Tongue (tissue), 2 donors: Measurements from ENCODE around the gene SLC24A4. TPM values are rescaled to one million over a fixed set of nuclear protein-coding genes. Genes with fewer than 3 reads are reported as not detected.

ENCODE experiments used
- DNase-seq: peaks from one replicate; pipeline ENCODE4 v3.0.0-alpha.2; 2015
- total RNA-seq: library from RNA; depleted of rRNA; stranded (reverse); fragments of >200 nt; gene quantifications from one replicate; pipeline ENCODE4 v1.2.3, GENCODE V29; 2014

Gene SLC24A4
- total RNA-seq, 1 donor from 2014 or later, result 1.0 TPM

DNA sequence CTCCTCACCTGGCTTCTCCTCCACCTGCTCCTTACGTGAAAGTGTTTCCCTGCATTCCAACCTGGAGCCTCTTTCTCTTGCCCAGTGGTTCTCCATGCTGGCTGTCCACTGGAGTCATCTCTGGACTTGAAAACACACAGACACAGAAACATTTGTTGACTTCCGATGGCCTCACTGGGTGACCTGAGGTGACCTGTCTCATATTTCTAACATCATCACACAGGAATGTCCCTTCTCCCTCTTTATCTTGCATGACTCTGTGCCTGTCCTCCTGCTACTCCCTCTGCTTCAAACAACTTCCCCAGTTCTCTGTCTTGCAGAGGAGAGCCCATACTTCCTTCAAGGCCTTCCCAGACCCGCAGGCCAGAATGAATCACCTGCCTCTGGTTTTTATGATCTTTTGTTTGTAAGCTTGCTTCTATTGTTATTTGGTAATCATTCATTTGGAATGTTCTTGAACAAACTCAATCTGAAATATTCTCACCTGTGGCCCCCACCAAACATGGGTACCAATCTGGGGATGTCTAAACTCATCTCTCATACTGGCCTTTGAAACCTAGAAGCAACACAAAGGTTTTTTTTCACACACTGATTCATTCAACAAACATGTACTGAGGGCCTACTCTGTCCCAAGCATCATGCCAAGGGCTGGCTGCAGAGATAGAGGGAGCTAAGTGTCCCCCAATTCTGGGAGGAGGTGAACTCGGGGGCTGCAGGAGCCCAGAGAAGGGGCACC is 181.0 kb downstream of the SLC24A4 start:
- no peak for DNase-seq

DNA sequence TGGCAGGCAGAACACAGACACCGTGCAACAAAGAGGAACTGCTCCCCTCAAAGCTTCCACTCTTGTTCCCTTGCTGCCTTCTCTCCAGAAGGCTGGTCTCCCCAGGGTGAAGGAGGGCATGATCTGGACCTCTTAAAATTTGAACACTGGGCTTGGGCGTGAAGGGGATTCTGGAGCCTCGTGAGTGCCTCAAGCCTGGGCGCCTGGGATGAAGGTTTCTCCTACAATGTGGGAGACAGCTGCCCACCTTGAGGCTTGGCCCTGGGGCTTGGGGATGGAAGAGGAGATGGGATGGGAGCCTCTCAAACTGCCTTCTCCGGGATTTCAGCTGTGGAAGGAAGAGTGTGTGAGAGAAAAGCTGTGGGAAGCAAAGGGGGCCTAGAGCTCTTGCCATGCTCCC is 182.9 kb downstream of the SLC24A4 start:
- DNase-seq, result no peak

DNA sequence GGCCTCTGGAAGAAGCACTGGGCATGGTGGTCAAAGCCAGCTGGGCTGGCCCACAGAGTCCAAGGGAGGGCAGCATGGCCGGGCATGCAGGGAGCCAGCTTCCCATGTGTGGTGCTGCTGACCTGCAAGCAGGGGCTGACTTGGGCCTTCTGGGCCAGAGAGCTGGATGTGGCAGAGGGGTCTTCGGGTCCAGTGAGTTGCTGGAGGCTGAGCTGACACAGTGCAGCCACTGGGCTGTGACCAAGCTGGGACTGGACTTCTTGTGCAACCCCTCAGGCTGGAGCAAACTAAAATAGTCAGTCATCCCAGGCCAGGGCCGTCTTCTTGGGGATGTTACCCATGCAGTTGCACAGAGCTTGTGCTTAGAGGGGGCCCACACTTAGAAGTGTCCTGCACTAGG is 183.3 kb downstream of the SLC24A4 start:
- no peak for DNase-seq

DNA sequence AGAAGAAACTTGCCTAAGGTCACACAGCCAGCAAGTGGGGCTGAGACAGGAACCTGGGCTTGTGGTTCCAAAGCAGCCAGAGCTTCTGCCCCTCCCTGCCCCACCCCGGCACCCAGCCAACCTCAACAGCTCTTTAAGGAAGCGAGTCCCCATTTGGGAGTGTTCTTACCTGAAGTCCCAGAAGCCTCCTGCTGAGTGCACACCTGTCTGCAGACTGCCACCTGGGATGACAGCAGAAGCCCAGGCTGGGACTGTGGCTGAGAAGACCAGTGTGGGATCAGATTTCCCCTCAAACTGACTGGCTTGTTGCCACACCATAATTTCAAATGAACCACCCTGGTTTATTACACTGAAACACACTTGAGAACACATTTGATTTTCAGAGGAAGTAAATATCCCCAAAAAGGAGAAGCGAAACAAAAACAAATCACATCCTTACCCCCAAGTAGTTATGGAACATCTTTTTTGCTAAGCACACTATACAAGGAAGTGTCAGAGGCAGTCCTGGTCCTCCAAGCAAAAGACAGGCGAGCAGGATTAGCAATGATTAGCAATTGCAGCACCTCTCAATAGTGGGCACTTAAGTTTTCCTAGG is 184.3 kb downstream of the SLC24A4 start:
- no peak for DNase-seq

DNA sequence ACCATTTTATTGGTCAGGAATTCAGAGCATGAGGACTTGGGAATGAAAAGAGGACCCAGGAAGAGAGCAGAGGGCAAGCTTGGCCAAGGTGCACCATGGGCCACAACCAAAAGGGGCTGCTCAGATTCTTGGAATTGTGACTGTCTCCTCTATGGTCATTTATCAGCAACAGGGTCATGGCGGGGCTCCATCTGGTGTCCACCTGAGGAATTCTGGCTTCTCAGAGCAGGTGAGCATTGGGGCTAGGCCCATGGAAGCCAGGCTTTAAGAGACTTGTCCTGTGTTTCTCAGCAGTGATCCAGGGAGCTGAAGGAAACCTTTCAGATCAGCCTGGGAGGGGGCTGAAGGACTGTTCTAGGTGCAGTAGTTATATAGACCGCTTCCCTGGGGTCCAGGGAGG is 188.0 kb downstream of the SLC24A4 start:
- DNase-seq, result no peak

DNA sequence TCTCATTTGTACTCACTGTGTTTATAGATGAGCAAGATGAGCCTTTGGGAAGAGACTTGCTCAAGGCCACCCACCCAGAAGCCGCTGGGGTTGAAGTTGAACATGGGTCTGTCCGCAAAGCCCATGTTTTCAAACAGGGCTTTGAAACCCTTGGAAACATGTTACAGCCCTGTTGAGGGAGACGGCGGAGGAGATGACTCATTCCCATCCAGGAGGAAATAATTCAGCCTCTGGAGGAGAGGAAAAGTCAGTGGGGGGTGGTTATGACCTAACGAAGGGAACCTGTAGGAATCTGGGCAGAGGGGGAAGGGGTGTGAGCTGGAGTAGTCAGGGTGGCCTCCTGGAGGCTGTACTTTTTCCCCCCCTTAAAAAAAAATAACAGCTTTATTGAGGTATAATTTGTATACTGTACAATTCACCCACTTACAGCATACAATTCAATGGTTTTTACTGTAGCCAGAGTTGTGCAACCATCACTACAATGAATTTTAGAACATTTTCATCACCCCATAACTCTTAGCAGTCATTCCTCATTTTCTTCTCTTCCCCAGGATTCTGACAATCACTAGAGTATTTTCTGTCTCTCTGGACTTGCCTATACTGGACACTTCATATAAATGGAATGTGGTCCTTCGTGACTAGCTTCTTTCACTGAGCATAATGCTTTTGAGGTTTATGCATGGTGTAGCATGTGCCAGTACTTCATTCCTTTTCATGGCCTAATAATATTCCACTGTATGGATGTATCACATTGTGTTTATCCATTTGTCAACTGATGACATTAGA is 188.7 kb downstream of the SLC24A4 start:
- DNase-seq, result no peak

DNA sequence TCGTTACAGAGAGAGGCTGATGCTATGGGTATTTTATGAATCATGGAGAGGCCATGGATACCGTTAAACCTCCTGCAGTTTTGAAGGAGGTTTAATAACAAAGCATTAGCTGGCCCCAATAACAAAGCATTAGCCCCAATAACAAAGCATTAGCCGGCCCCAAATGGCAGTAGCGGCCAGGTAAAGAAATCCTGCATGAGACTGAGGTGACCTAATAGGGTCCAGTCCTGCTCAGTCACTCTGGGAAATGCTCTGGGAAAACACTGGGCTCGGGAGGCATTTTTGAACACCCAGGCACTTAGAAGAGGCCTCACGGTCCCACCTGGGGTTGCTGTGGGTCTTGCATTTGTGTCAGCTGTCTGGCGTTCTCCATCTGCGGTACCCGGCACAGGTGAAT is 189.8 kb downstream of the SLC24A4 start:
- no peak for DNase-seq

DNA sequence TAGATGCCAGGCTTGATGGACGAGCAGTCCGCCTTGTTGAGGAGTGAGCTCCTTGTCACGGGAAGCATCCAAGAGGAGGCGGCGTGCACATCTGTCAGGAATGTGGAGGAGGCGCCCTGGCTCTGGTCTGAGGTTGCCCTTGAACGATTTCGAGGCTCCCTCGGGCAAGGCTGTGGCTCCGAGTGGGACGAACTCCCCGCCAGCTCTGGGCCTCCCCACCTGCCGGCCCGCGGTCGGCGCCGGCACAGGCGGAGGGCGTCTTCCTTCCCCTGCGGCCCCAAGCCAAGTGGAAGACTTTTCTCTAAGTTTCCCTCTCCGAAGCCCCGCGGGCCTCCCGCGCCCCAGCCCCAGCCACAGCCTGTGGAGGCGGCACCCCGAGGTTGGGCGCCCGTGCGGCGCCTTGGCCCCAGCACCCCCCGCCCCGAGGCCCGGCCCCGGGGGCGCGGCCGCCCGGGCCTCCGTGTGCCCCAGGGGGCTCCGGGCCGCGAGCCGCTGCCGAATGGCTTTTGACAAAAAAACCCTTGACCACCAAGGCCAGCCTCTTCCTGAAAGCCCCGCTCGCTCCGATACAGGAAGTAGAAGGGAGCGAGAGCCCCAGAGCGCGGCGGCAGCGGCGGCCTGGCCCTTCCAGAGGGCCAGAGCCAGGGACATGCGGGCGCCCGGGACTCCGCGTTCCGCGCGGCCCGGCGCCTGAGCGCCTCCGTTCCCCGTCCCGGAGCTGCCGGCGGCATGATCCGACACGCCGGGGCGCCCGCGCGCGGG is 190.4 kb downstream of the SLC24A4 start, which contains the start of gene RIN3:
Gene RIN3, plus strand, starts transcription at position 578 of the 762 bp plus-strand sequence. Its CDS starts 152 bp downstream, at position 730.
- DNase-seq, result peak; percentile 71

DNA sequence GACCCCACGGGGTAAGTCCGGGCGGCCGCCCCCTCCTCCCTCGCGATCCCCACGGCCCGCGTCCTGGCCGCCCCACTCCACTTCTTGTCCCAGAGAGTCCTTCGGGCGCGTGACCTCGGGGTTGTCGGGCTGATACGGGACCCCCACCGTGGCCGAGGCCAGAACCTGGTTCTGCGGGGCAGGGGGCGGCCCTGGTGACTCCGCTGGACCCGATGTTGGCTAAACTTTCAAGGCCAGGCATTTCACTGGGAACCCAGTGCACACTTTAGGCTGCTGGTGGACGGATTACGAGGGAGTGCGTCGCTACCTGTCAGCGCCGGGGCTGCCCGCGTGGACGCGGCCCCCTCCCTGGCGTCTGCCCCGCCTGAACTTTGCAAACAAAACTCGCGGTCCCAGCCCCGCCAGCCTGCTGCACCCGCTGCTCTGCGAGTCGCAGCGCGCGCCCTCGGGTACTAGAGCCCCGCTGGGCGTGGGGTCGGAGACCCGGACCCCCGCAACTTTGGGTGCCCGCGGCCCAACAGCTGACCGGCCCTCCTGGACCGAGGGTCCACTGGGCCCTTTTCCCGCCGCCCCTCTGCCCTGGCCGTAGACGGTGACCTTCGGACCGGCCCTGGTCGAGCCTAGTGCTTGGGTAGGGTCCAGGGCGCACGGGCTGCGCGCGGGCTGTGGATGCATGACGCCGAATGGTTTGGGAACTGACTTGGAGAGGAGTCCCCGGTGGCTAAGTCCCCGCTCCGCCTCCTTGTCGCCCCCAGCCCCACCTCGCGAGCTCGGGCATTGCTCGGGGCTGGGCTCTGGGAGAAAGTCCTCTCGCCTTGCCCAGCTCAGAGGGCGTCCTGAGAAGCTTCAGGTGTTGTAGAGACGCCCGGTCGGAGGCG is 191.2 kb downstream of the SLC24A4 start:
- DNase-seq, result peak; percentile 32

DNA sequence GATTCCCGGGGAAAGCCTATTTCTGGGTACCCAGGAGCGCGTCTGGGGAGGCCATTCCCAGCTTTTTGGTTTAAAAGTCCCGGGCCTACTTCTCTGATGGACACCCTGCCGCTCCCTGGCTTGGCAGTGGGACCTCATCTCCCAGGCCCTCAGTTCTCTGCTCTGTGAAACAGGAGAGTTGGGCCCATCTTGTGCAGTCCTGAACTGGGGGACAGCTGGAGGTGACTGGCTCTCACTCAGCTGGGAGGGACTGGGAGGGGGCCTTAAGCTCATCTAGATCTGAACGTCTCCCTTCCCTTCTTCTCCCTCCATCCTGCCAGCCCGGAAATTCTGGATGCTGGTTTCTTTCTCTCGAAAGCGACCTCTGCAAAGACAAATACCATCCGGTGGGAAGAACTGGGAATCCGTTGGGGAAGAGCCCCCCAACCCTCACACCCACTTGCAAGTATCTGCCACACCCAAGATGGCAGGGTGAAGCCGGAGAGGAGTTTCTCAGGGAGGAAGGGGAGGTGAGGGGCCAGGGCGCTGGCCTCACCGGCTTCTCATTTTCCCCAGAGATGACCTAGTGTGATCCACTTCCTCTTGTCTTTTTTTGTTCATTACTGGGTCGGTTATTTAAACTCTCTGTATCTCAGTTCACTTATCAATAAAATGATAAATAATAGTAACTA is 192.0 kb downstream of the SLC24A4 start:
- no peak for DNase-seq

DNA sequence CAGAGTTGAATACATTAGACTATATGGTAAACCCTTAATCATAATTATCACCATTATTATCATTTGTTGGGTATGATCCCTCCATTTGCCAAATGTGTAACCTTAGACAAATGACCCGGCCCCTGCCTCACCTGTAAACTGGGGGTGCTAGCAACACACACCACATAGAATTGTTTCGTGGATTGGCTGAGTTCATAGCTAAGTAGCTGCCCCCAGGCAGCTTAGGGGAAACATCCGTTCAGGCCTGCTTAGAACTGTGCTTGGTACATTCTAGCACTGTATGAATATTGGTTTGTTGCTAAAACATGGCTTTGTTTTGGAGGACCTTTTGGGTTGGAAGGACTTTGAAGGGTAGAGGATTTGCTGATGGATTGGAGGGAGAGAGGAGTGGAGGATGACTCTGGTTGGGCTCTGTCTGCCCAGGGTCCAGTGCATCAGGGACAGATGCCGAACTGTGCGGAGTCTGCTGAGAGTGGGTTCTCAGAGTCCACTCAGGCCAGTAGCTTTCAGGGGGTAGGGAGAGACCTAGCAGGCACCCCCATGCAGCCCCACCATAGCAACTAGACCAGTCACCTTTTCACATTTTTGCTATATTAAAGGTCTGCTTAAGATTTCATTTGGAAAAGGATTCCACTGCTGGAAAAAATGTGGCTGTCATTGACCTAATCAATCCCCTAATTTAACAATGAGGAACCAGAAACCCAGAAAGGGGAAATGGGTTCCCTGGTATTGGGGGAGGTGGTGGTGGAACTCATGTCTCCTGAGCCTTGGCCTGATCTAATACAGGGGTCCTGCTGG is 192.8 kb downstream of the SLC24A4 start:
- DNase-seq, result no peak

DNA sequence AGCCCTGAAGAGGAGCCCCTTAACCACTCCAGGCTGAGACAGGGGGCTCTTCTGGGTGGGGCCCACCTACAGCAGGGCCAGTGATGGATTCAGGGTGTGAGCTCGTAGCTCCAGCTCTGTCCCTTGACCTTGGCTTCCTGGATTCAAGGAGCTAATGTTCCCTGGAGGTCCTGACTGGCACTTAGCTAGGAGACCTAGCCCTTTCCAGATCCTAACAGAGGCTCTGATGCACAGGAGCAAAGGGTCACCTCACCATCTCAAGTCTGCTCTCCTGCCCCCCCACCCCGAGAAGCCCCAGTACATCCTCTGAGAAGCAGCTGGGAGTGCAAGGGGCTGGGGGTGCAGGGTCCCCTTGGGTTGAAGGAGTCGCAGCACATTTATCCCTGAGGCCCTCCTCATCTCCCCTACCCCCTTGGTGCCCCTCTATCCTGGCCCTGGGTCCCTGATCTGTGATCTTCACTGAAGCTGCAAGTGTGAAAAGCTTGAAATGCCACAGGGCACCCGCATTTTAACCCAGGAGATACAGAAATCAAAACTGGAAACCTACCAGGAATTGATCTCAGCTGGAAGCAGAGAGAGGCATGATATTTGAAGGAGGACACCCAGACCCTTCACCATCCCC is 193.5 kb downstream of the SLC24A4 start:
- DNase-seq, result no peak

DNA sequence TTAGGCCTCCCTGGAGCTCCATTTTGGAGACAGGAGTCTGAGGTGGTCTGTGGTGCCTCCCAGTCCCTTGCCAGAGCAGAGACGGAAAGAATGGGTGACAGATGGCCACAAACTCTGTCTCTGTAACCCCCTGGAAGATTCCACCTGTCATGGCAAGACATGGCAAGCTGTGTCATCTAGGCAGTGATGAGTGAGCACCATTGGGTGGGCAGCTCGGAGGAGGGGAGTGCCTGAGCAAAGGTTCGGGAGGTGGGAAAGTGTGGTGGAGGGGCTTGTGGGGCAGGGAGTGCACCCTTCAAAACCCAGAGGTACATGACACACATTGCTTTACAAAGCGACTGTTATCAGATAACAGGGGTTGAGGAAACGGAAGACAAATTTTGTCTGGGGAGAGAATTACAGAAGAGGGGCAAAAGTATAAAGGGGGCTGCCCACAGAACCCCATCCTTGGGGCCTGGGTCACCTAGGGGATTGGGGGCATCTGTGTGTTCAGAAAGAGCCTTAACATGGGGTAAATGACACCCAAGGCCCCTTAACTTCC is 194.1 kb downstream of the SLC24A4 start:
- no peak for DNase-seq

DNA sequence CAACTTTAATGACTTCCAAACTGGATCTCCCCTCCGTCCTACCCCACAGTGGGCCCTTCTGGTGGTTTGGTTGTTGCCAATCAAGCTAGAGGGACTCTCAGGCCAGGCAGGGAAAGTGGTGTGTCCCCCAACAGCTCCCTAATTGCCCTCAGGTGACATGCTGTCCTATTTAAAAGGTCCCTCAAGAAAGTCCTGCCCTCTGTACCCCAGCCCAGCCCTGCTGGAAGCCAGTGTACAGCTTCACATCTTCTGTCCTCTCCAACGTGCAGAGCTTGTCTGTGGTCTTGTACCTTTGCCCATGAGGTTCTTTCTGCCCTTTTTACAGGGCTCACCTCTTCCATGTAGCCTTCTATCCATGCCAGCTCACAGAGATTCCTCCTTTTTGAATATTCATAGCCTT is 194.8 kb downstream of the SLC24A4 start:
- DNase-seq, result no peak

DNA sequence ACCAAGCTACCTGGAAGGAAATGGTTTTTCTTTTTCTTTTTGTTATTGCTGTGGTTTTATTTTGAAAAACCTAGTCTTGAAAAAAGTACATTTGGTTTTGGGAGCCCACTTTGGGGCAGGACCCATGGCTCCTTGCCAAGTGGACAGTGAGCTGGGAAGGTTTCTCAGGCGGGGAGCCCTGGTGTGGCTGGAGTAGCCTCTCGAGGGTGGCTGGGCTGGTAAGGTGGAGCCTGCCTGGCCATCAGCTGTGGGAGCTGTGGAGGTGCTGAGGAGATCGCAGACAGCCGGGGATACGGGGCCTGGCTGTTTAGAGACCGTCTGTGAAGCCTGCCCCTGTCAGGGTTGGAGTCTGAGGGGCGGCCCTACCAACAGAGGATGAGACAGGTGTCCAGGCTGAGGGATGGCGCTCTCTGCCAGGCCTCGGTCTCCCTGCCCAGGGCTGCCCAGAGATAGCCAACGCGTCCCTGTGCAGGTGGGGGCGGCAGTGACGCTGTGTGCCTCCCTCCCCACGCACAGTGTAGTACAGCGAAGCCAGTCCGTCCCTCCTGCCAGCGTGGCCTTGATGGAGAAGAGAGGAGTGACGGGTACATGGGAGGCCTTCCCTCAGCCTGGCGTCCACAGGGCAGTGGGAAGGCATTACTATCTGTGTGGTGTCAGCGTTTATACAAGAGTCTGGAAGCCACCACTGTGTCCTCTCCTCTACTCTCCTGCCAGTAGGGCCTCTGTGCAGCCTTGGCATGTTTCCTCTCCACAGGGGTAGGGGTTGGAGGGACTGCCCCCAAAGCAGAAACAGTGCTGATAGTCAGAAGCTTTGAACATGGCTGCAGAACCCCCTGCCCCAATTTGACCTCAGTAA is 196.5 kb downstream of the SLC24A4 start:
- DNase-seq, result no peak

DNA sequence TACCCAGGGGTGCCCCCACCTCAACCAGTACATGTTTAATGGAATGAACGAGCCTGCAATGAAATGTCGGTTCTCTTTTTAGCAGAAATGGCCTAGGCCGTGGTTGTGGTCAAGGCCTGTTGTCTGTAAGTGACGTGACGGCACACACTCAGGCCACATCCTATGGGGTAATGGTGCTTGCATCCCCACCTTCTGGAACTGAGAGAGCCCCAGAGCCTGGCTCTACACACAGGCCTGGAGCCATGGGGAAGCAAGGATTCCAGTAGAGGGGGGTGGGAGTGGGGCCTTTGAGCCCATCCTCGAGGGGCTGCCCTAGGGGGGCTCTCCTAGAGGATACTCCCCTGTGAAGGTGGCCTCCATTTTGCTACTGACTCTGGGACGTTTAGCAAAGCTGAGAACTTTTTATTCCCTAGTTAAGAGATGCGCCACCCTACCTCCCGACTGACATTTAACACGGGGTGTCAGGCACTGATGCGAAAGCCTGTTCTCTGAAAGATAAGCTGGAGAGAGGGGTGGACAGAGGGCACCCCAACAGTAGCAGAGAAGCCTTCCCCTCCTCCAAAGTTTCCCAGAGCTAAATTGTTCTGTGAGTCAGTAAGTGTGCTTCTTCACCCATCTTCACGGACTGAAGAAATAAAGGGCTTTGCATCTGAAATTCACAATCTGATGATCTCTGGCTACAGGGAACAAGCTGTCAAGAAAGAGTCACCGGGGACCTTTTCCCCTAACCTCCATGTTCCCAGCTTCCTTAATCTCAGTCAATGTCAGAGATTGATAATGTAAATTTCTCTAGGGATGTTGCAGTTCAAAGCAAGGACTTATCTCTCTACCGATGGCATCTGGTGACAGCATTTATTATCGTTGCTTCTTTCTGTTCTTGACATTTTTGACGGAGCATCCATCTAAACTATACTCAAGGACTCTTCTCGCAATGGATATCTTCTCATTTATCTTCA is 197.4 kb downstream of the SLC24A4 start:
- no peak for DNase-seq

DNA sequence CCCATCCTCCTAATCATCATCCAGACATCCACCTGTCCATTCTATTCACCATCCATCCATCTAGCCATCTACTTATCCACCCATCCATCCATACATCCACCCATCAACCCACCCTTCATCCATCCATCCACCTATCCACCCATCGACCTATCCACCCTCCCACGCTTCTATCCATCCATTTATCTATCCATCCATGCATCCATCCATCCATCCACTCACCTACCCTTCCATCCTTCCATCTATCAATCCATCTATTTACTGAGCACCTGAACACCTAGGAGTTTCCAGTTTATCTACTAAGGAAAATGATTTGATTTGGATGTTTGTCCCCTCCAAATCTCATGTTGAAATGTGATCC is 198.1 kb downstream of the SLC24A4 start:
- DNase-seq, result no peak
